Measurements from ENCODE around the gene TTC39A.

DNA sequence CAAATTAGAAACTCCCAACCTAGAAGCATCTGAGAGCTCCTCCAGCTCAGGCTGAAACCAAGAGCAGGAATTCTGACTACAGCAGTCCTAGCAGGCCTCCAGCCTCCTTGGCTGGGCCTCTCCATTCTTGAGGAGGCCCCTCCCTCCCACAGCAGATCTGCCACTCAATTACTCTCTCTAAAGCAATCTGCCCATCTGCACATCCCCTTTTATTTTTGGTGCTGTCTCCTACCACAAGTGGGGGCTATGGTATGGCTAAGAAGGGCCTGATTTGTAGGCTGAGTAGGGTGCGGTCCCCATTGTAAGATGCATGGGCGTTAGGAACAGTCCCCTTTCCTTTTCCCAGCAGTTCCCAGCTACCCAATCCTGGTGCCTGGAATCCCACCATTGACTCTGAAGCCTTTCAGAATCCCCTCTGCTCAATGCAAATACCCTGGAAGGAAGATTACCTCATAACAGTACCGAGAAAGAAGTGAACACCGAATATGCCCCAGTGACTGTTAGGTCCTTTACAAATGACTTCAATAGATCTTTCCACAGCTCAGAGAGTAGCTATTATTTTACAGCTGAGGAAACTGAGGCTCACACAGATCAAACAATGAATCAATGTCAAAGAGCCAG is 11.6 kb upstream of the TTC39A start:
- TF ChIP-seq, protein P1, sequence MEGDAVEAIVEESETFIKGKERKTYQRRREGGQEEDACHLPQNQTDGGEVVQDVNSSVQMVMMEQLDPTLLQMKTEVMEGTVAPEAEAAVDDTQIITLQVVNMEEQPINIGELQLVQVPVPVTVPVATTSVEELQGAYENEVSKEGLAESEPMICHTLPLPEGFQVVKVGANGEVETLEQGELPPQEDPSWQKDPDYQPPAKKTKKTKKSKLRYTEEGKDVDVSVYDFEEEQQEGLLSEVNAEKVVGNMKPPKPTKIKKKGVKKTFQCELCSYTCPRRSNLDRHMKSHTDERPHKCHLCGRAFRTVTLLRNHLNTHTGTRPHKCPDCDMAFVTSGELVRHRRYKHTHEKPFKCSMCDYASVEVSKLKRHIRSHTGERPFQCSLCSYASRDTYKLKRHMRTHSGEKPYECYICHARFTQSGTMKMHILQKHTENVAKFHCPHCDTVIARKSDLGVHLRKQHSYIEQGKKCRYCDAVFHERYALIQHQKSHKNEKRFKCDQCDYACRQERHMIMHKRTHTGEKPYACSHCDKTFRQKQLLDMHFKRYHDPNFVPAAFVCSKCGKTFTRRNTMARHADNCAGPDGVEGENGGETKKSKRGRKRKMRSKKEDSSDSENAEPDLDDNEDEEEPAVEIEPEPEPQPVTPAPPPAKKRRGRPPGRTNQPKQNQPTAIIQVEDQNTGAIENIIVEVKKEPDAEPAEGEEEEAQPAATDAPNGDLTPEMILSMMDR (IDR thresholded peaks at IDR 0.05): no peak
- TF ChIP-seq ZFX (IDR thresholded peaks at IDR 0.05; ENCODE audit: borderline replicate concordance): no peak
